ENCODE measurements around the gene MAGEA9.
"Not testable (repeated sequence)": the region's sequence is repeated elsewhere in the genome, so short reads cannot be mapped to it uniquely, and the experiment has no call there.

Gene MAGEA9

GRCh38 chrX:149831473-149831872, 49.7 kb downstream of the MAGEA9 start:
- H3K27ac ChIP-seq = no peak overlapping the region

GRCh38 chrX:149836728-149837127, 55.0 kb downstream of the MAGEA9 start:
- not testable (repeated sequence) for H3K27ac ChIP-seq

More at GRCh38 chrX:149831473-149831872, 49.7 kb downstream of the MAGEA9 start:
- TF ChIP-seq CTCF (conservative IDR thresholded peaks at IDR 0.05) = no peak; the same call in 1 of the 2 replicates

- no peak overlapping the region for H3K27ac ChIP-seq
- no peak for TF ChIP-seq CTCF (conservative IDR thresholded peaks at IDR 0.05)
These were observed 55.4 kb downstream of the MAGEA9 start for GRCh38 chrX:149837167-149837566.

Measured in VCaP (cell line).